ENCODE data around the gene NTHL1. TPM values are rescaled to one million over a fixed set of nuclear protein-coding genes. Genes with fewer than 3 reads are reported as not detected.

The NTHL1 gene
- total and polyA plus RNA-seq, 9 of the 15 experiments (the other 6 are each of a cell fraction or from before 2014, with no cell fraction given): 1.1 to 58.8 (median 17.6) TPM

DNA sequence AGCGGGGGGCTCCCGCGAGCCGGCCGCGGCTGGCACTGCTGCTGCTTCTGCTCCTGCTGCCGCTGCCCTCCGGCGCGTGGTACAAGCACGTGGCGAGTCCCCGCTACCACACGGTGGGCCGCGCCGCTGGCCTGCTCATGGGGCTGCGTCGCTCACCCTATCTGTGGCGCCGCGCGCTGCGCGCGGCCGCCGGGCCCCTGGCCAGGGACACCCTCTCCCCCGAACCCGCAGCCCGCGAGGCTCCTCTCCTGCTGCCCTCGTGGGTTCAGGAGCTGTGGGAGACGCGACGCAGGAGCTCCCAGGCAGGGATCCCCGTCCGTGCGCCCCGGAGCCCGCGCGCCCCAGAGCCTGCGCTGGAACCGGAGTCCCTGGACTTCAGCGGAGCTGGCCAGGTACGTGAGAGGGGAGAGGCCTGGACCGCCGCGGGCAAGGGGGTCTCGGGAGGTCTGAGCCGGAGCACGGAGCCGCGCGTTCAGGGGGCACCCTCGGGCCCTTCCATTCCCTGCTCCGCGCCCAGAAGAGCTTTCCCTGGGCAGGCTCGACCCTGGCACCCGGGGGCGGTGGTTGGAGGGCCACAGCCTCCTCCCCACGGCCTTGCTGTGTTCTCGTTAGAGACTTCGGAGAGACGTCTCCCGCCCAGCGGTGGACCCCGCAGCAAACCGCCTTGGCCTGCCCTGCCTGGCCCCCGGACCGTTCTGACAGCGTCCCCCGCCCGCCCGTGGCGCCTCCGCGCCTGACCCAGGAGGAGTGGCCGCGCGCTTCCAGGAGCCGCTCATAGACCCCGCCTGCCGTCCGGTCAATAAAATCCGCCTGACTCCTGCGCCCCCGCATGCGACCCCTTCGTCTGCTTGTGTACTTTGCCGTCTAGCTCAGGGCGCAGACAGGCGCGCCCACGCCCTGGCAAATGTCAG, 27.5 kb downstream of the NTHL1 start (continued):
- TF ChIP-seq, protein P1, sequence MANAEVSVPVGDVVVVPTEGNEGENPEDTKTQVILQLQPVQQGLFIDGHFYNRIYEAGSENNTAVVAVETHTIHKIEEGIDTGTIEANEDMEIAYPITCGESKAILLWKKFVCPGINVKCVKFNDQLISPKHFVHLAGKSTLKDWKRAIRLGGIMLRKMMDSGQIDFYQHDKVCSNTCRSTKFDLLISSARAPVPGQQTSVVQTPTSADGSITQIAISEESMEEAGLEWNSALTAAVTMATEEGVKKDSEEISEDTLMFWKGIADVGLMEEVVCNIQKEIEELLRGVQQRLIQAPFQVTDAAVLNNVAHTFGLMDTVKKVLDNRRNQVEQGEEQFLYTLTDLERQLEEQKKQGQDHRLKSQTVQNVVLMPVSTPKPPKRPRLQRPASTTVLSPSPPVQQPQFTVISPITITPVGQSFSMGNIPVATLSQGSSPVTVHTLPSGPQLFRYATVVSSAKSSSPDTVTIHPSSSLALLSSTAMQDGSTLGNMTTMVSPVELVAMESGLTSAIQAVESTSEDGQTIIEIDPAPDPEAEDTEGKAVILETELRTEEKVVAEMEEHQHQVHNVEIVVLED (CRISPR knock-in tag; IDR thresholded peaks at IDR 0.05): no peak
- TF ChIP-seq NFIC (IDR thresholded peaks at IDR 0.05) (peak; percentile 33; the same call in 1 of the 2 replicates), ZBTB7A (IDR thresholded peaks at IDR 0.05; ENCODE audit: borderline replicate concordance, control insufficient read depth, low read depth, low read length) (peak; percentile 74; the same call in 1 of the 2 replicates), FOS (IDR thresholded peaks at IDR 0.05; ENCODE audit: extremely low read depth, insufficient read length) (no peak), HDAC6 (IDR thresholded peaks at IDR 0.05; ENCODE audit: low read depth, low read length) (0 out of 2 replicates have a peak, but pooled peaks have one; percentile 3), PCBP1 (IDR thresholded peaks at IDR 0.05; ENCODE audit: low read depth, low read length, poor library complexity, severe bottlenecking) (peak; percentile 58)
- TF ChIP-seq, protein P2, sequence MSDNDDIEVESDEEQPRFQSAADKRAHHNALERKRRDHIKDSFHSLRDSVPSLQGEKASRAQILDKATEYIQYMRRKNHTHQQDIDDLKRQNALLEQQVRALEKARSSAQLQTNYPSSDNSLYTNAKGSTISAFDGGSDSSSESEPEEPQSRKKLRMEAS (CRISPR knock-in tag; IDR thresholded peaks at IDR 0.05): 0 out of 2 replicates have a peak, but pooled peaks have one; percentile 54
- TF ChIP-seq, protein P3, sequence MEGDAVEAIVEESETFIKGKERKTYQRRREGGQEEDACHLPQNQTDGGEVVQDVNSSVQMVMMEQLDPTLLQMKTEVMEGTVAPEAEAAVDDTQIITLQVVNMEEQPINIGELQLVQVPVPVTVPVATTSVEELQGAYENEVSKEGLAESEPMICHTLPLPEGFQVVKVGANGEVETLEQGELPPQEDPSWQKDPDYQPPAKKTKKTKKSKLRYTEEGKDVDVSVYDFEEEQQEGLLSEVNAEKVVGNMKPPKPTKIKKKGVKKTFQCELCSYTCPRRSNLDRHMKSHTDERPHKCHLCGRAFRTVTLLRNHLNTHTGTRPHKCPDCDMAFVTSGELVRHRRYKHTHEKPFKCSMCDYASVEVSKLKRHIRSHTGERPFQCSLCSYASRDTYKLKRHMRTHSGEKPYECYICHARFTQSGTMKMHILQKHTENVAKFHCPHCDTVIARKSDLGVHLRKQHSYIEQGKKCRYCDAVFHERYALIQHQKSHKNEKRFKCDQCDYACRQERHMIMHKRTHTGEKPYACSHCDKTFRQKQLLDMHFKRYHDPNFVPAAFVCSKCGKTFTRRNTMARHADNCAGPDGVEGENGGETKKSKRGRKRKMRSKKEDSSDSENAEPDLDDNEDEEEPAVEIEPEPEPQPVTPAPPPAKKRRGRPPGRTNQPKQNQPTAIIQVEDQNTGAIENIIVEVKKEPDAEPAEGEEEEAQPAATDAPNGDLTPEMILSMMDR (IDR thresholded peaks at IDR 0.05 in 2 of 3, conservative IDR thresholded peaks at IDR 0.05 in 1 of 3; ENCODE audit: insufficient read depth in 2 of 3, low read depth in 1 of 3, low read length in 3 of 3): 0 out of 6 replicates have a peak, but pooled peaks of 1 of the 3 experiments have one; percentile 12

All from K562 (cell line).